H1 (cell line): ENCODE data around the gene SEMA4D. TPM values are rescaled to one million over a fixed set of nuclear protein-coding genes. Genes with fewer than 3 reads are reported as not detected.

Experiments
- CTCF ChIA-PET: fragments of 300-600 bp; sonication (Branson Sonifier 250); formaldehyde crosslinking; loops from one replicate; lab custom pipeline; 2021; ENCODE audit not compliant: partially characterized antibody; lab: Charles Lee
- POLR2A ChIA-PET: fragments of 300-600 bp; sonication (Branson Sonifier 250); formaldehyde crosslinking; loops from one replicate; lab custom pipeline; 2021; ENCODE audit warnings: inconsistent platforms; ENCODE audit not compliant: partially characterized antibody; lab: Charles Lee
- DNase-seq, 2 experiments: peaks; one replicate each; pipeline versions ENCODE4 v3.0.0 to v3.0.0-alpha.2; 2010 to 2022; ENCODE audit warnings: low spot score in 2 of 2, low read depth in 1 of 2, mixed read lengths in 1 of 2
- FAIRE-seq: peaks from 2 replicates; lab custom pipeline; 2011; peaks lifted over from hg19 to GRCh38; lab: Jason Lieb, UNC
- H2AFZ ChIP-seq: 2 replicates; pipeline ENCODE4 v1.8.1; 2012; ENCODE audit warnings: low read length, inconsistent platforms
- H2AK5ac ChIP-seq: 2 replicates; pipeline ENCODE4 v1.6.1; 2013; ENCODE audit warnings: low read depth, low read length
- H2BK120ac ChIP-seq: replicated peaks from 2 replicates; pipeline ENCODE3; 2013; ENCODE audit warnings: low read depth, low read length, inconsistent platforms
- H2BK12ac ChIP-seq: 2 replicates; pipeline ENCODE4 v1.6.1; 2013; ENCODE audit warnings: low read depth, low read length
- H2BK15ac ChIP-seq: 2 replicates; pipeline ENCODE4 v1.6.1; 2013; ENCODE audit warnings: low read length
- H2BK20ac ChIP-seq: 2 replicates; pipeline ENCODE4 v1.6.1; 2013; ENCODE audit warnings: low read length
- H2BK5ac ChIP-seq: 2 replicates; pipeline ENCODE4 v1.6.1; 2013; ENCODE audit warnings: low read depth, low read length
- H3K14ac ChIP-seq: 2 replicates; pipeline ENCODE4 v1.6.1; 2013; ENCODE audit warnings: inconsistent platforms; ENCODE audit not compliant: insufficient read length
- H3K18ac ChIP-seq: 2 replicates; pipeline ENCODE4 v1.6.1; 2013; ENCODE audit warnings: low read length; ENCODE audit errors: extremely low read depth
- H3K23ac ChIP-seq: 2 replicates; pipeline ENCODE4 v1.6.1; 2013; ENCODE audit warnings: inconsistent platforms; ENCODE audit not compliant: insufficient read length
- H3K23me2 ChIP-seq: 2 replicates; pipeline ENCODE4 v1.6.1; 2013; ENCODE audit warnings: low read depth, low read length
- H3K27ac ChIP-seq: 2 replicates; pipeline ENCODE4 v1.6.1; 2011; ENCODE audit warnings: low read depth, low read length, inconsistent platforms
- H3K27me3 ChIP-seq, 4 experiments: replicated peaks in 1 of 4; 1 replicate in 1 of 4; 2 replicates in 3 of 4; pipeline versions ENCODE4 v1.6.1 to v1.8.1; 2011 to 2013; ENCODE audit warnings: low read length in 3 of 4, mild to moderate bottlenecking in 3 of 4, inconsistent platforms in 2 of 4, mixed read lengths in 2 of 4, moderate library complexity in 1 of 4; ENCODE audit not compliant: control insufficient read depth in 3 of 4, insufficient read depth in 3 of 4; ENCODE audit errors: extremely low read depth in 1 of 4
- H3K36me3 ChIP-seq, 4 experiments: 2 replicates each; pipeline versions ENCODE4 v1.6.1 to v1.8.1; 2011 to 2013; ENCODE audit warnings: mild to moderate bottlenecking in 4 of 4, low read length in 3 of 4, moderate library complexity in 2 of 4, control low read depth in 1 of 4, inconsistent platforms in 1 of 4; ENCODE audit not compliant: insufficient read depth in 4 of 4, control insufficient read depth in 2 of 4
- H3K4ac ChIP-seq: replicated peaks from 2 replicates; pipeline ENCODE3; 2013; ENCODE audit warnings: low read length, low read depth, mixed read lengths, inconsistent platforms; ENCODE audit not compliant: insufficient read length
- H3K4me1 ChIP-seq, 4 experiments: replicated peaks in 1 of 4; 1 replicate in 1 of 4; 2 replicates in 3 of 4; pipeline versions ENCODE4 v1.6.1 to v1.8.1; 2011 to 2013; ENCODE audit warnings: low read length in 3 of 4, inconsistent platforms in 2 of 4, mixed read lengths in 1 of 4; ENCODE audit not compliant: insufficient read depth in 4 of 4, control insufficient read depth in 3 of 4
- H3K4me2 ChIP-seq, 2 experiments: 2 replicates each; pipeline versions ENCODE4 v1.6.1 to v1.8.1; 2011 to 2013; ENCODE audit warnings: low read depth in 2 of 2, low read length in 2 of 2, control low read depth in 1 of 2, inconsistent platforms in 1 of 2, mild to moderate bottlenecking in 1 of 2; ENCODE audit not compliant: insufficient read depth in 1 of 2
- H3K4me3 ChIP-seq, 4 experiments: fragments of 200-600, 300-600 bp in 1 of 4; sonication (generic), shearing (Covaris generic), sonication (Bioruptor Twin) in 1 of 4; 2 replicates each; pipeline versions ENCODE4 v1.5.1 to v1.8.1; 2011 to 2016; ENCODE audit warnings: low read length in 4 of 4, low read depth in 3 of 4, control low read depth in 2 of 4, inconsistent platforms in 2 of 4, mild to moderate bottlenecking in 2 of 4, mixed read lengths in 1 of 4, moderate library complexity in 1 of 4; ENCODE audit not compliant: insufficient read depth in 2 of 4; ENCODE audit errors: extremely low read depth in 1 of 4
- H3K56ac ChIP-seq: replicated peaks from 2 replicates; pipeline ENCODE3; 2013; ENCODE audit warnings: low read depth, mild to moderate bottlenecking, mixed read lengths, low read length, inconsistent platforms; ENCODE audit not compliant: insufficient read length
- H3K79me1 ChIP-seq: 2 replicates; pipeline ENCODE4 v1.6.1; 2013; ENCODE audit warnings: low read depth, low read length, control low read depth
- H3K79me2 ChIP-seq, 2 experiments: 2 replicates each; pipeline versions ENCODE4 v1.6.1 to v1.8.1; 2012 to 2013; ENCODE audit warnings: low read length in 2 of 2, mild to moderate bottlenecking in 2 of 2, inconsistent platforms in 1 of 2; ENCODE audit not compliant: insufficient read depth in 2 of 2, control insufficient read depth in 1 of 2
- H3K9ac ChIP-seq, 4 experiments: replicated peaks in 1 of 4; 1 replicate in 1 of 4; 2 replicates in 3 of 4; pipeline versions ENCODE4 v1.6.1 to v1.8.1; 2011 to 2013; ENCODE audit warnings: low read depth in 3 of 4, low read length in 3 of 4, control low read depth in 2 of 4, mild to moderate bottlenecking in 2 of 4, moderate library complexity in 2 of 4, inconsistent platforms in 1 of 4; ENCODE audit errors: extremely low read depth in 1 of 4
- H3K9me3 ChIP-seq, 2 experiments: 2 replicates each; pipeline versions ENCODE4 v1.6.1 to v1.8.1; 2012 to 2013; ENCODE audit warnings: mild to moderate bottlenecking in 2 of 2, moderate library complexity in 2 of 2, control low read depth in 1 of 2, inconsistent platforms in 1 of 2, low read depth in 1 of 2, low read length in 1 of 2, mixed read lengths in 1 of 2; ENCODE audit not compliant: insufficient read depth in 2 of 2
- H4K20me1 ChIP-seq, 2 experiments: replicated peaks in 1 of 2; 2 replicates each; pipeline versions ENCODE3 to v1.8.1; 2011 to 2013; ENCODE audit warnings: inconsistent platforms in 2 of 2, low read length in 2 of 2, mild to moderate bottlenecking in 1 of 2; ENCODE audit not compliant: insufficient read depth in 2 of 2, control insufficient read depth in 1 of 2
- H4K5ac ChIP-seq: 2 replicates; pipeline ENCODE4 v1.6.1; 2013; ENCODE audit warnings: low read length, low read depth, mixed read lengths, inconsistent platforms; ENCODE audit not compliant: insufficient read length
- H4K8ac ChIP-seq: 2 replicates; pipeline ENCODE4 v1.8.0; 2013; ENCODE audit warnings: mild to moderate bottlenecking, moderate library complexity, low read length, inconsistent platforms; ENCODE audit not compliant: insufficient read depth; ENCODE audit errors: extremely low read depth
- H4K91ac ChIP-seq: replicated peaks from 2 replicates; pipeline ENCODE3; 2013; ENCODE audit warnings: low read length, mixed read lengths, inconsistent platforms; ENCODE audit not compliant: insufficient read length
- ATF2 ChIP-seq: IDR thresholded peaks from 2 replicates; pipeline ENCODE4 v1.6.1; 2012; ENCODE audit warnings: low read length, inconsistent platforms
- BACH1 ChIP-seq: IDR thresholded peaks from 2 replicates; pipeline ENCODE4 v1.6.1; 2012; ENCODE audit warnings: low read length, improper control_type of control experiment
- BCL11A ChIP-seq, 2 experiments: IDR thresholded peaks; one replicate each; pipeline ENCODE4 v1.6.1; 2011; ENCODE audit warnings: low read depth in 2 of 2, low read length in 2 of 2, mild to moderate bottlenecking in 2 of 2
- CBX8 ChIP-seq: fragments of 300-800, 300-1000 bp; sonication (generic); IDR thresholded peaks from 2 replicates; pipeline ENCODE4 v1.7.1; 2016; ENCODE audit warnings: low read depth, low read length, borderline replicate concordance
- HDAC2 ChIP-seq, 2 experiments: fragments of 300-600 bp in 1 of 2; sonication (generic) in 1 of 2; IDR thresholded peaks; 2 replicates each; pipeline ENCODE4 v1.6.1; 2011 to 2012; ENCODE audit warnings: low read depth in 2 of 2, low read length in 2 of 2, mild to moderate bottlenecking in 2 of 2, moderate library complexity in 2 of 2, borderline replicate concordance in 1 of 2, inconsistent platforms in 1 of 2
- KDM1A ChIP-seq: fragments of 200-600, 300-600 bp; sonication (generic); IDR thresholded peaks from 2 replicates; pipeline ENCODE4 v1.7.1; 2016; ENCODE audit warnings: mild to moderate bottlenecking, low read length, borderline replicate concordance
- KDM5A ChIP-seq: fragments of 200-600 bp; IDR thresholded peaks from 2 replicates; pipeline ENCODE4 v1.7.1; 2012; ENCODE audit warnings: mild to moderate bottlenecking, low read length, inconsistent platforms, mixed read lengths
- SIX5 ChIP-seq: IDR thresholded peaks from 2 replicates; pipeline ENCODE4 v1.6.1; 2011; ENCODE audit warnings: mild to moderate bottlenecking, low read depth, low read length
- SRF ChIP-seq: IDR thresholded peaks from 2 replicates; pipeline ENCODE4 v1.6.1; 2011; ENCODE audit warnings: mild to moderate bottlenecking, low read depth, low read length, moderate library complexity
- SUZ12 ChIP-seq: fragments of 200-600 bp; sonication (generic); IDR thresholded peaks from 2 replicates; pipeline ENCODE4 v1.6.1; 2012; ENCODE audit warnings: mild to moderate bottlenecking, inconsistent platforms, low read length, moderate library complexity, mixed read lengths
- TCF12 ChIP-seq: IDR thresholded peaks from 2 replicates; pipeline ENCODE4 v1.6.1; 2011; ENCODE audit warnings: low read depth, mild to moderate bottlenecking, low read length
- TEAD4 ChIP-seq: IDR thresholded peaks from 2 replicates; pipeline ENCODE4 v1.6.1; 2012; ENCODE audit warnings: low read depth, low read length, inconsistent platforms, mixed read lengths
- YY1 ChIP-seq: IDR thresholded peaks from 2 replicates; pipeline ENCODE4 v1.6.1; 2011; ENCODE audit warnings: low read depth, mild to moderate bottlenecking, low read length
- WGBS, 2 experiments: shearing (Covaris generic) in 1 of 2; methylation state at CpG; one replicate each; pipeline versions ENCODE4 v1.1.6 to v1.1.7; 2013 to 2015; ENCODE audit warnings: low lambda C conversion rate in 2 of 2, mixed read lengths in 2 of 2, inconsistent platforms in 1 of 2, low coverage in 1 of 2, missing lambda C conversion rate in 1 of 2; ENCODE audit not compliant: insufficient replicate concordance in 2 of 2, insufficient coverage in 1 of 2, insufficient read length in 1 of 2; ENCODE audit errors: extremely low coverage in 1 of 2, missing lambda C conversion rate in 1 of 2; 5-methylcytosine and 5-hydroxymethylcytosine counted together
- polyA plus RNA-seq, 7 experiments: library from polyadenylated mRNA; depleted of rRNA in 3 of 7; stranded (reverse) in 5 of 7; unstranded in 2 of 7; fragments of >200 nt in 5 of 7; fragments of 200-250 nt in 2 of 7; gene quantifications; 1 replicate in 5 of 7; 2 replicates in 1 of 7; 4 replicates in 1 of 7; pipeline versions ENCODE4 v1.2.1 to v1.2.3, GENCODE V29; 2011 to 2013; ENCODE audit warnings: missing spikeins in 2 of 7, mixed read lengths in 2 of 7
- total RNA-seq: library from RNA; stranded (reverse); fragmentation: NEBNext Ultra II Directional; extraction: Animal tissue kit (Norgen Biotek cat#: 25700); gene quantifications from 2 replicates; pipeline ENCODE4 v1.2.1, GENCODE V29; 2021

Gene SEMA4D
- total and polyA plus RNA-seq, 2 of the 8 experiments (the other 6 are each of a cell fraction or from before 2014, with no cell fraction given) = 21.0 to 70.4 TPM

GRCh38 chr9:89372979-89373378 is 124.9 kb downstream of the SEMA4D start:
- Histone ChIP-seq H2BK120ac (no peak overlapping the region), H3K4me1 (no peaks in the 10 kb centered on the region), H3K18ac (no peak overlapping the region), H3K27me3 (no peaks in the 10 kb centered on the region), H3K79me2 (no peaks in the 10 kb centered on the region), H3K27ac (no peak overlapping the region), H3K14ac (no peak overlapping the region), H4K5ac (no peak overlapping the region), H3K9ac (no peak overlapping the region), H3K56ac (no peak overlapping the region), H2AK5ac (no peak overlapping the region), H2AFZ (no peak overlapping the region), H2BK5ac (peak overlapping the region; percentile 16), H3K4me2 (no peak overlapping the region), H3K4me3 (no peak overlapping the region), H4K8ac (no peak overlapping the region), H3K79me1 (peaks cover 4% of the 10 kb centered on the region), H3K9me3 (no peaks in the 10 kb centered on the region), H2BK15ac (no peak overlapping the region), H2BK20ac (no peak overlapping the region), H3K36me3 (peaks cover 0 to 2% (median 1%) of the 10 kb centered on the region in 4 experiments; a peak in 4 of 8 replicates), H4K20me1 (peaks cover 0 to 22% of the 10 kb centered on the region in 2 experiments), H3K23me2 (peaks cover 27% of the 10 kb centered on the region; the same call in 1 of the 2 replicates), H4K91ac (no peak overlapping the region), H3K23ac (no peak overlapping the region), H2BK12ac (no peak overlapping the region), H3K4ac (no peak overlapping the region)
- FAIRE-seq = no peak
- POLR2A ChIA-PET = interaction anchor here (1.6 kb wide), 1 partner anchor 10 kb away, joined by 12 read pairs; no protein-coding TSS in a partner anchor
- no peak for DNase-seq
- CTCF ChIA-PET = interaction anchor here (1.4 kb wide), 1 partner anchor 27 kb away, joined by 3 read pairs; no protein-coding TSS in a partner anchor
- WGBS, 2 experiments = 97% methylated on average over 8 of the region's 8 CpGs; no CpG with 5 or more reads in 1 of the 2 experiments
- TF ChIP-seq CBX8 (no peak), ATF2 (no peak), BCL11A (IDR thresholded peaks at IDR 0.05; ENCODE audit: low read depth in 2 of 2, low read length in 2 of 2) (no peak), SRF (no peak), TEAD4 (no peak), KDM1A (no peak), HDAC2 (IDR thresholded peaks at IDR 0.05; ENCODE audit: borderline replicate concordance in 1 of 2, low read depth in 2 of 2, low read length in 2 of 2) (no peak), BACH1 (no peak), KDM5A (no peak), YY1 (no peak), SIX5 (no peak), SUZ12 (no peak), TCF12 (no peak)
